ENCODE measurements around the gene NOX5. TPM values are rescaled to one million over a fixed set of nuclear protein-coding genes. Genes with fewer than 3 reads are reported as not detected.

NOX5 gene
- total and polyA plus RNA-seq, 10 of the 15 experiments (the other 5 are each of a cell fraction or from before 2014, with no cell fraction given): not detected

DNA sequence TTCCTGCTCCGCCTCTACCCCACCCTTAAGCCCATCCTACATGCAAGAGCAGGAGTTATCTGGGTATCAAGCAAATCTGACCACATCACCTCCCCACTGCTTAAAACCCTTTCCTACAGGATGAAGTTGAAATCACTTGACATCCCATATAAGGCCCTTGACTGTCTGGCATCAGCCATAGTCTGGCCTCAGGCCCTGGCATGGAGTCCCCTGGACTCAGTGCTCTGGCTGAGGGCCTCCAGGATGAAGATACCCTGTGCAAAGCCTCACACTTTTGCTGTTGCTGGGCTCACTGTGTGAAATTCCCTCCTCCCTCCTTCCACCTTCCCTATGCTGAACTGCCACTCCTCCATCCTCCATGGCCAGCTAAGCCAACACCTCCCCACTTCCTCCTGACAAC lies 80.8 kb downstream of the NOX5 start:
- H3K4me3 ChIP-seq: no peak overlapping the region
- SMC1A ChIA-PET (ENCODE audit: uncharacterized antibody, unreplicated experiment): no interaction called here
- H3K9me3 ChIP-seq (replicated peaks; ENCODE audit: control insufficient read depth, insufficient read depth, low read length): no peaks in the 10 kb centered on the region
- no peak overlapping the region for H3K27ac ChIP-seq (ENCODE audit: control insufficient read depth, insufficient read depth)
- FAIRE-seq (no peak), DNase-seq (ENCODE audit: low read depth, low spot score) (no peak), ATAC-seq (no peak)
- RAD21 ChIA-PET (ENCODE audit: unreplicated experiment): no interaction called here
- H3K79me2 ChIP-seq (ENCODE audit: control insufficient read depth, insufficient read depth, low read length): no peaks in the 10 kb centered on the region
- POLR2A ChIA-PET: no interaction called here
- no peaks in the 10 kb centered on the region; a peak in 1 of 4 replicates for H3K27me3 ChIP-seq (replicated peaks in 1 of 2; ENCODE audit: control insufficient read depth in 2 of 2, insufficient read depth in 2 of 2, low read length in 1 of 2)
- no peaks in the 10 kb centered on the region for H3K36me3 ChIP-seq (ENCODE audit: control insufficient read depth in 2 of 2, insufficient read depth in 2 of 2, low read length in 1 of 2)
- no peaks in the 10 kb centered on the region for H3K4me1 ChIP-seq (ENCODE audit: control insufficient read depth, insufficient read depth, low read length)
- no peak overlapping the region for H3K4me2 ChIP-seq (ENCODE audit: control insufficient read depth, insufficient read depth)
- no peak overlapping the region for H3K9ac ChIP-seq (ENCODE audit: control insufficient read depth, insufficient read depth, low read length)
- in situ Hi-C loops (cut with MboI) (no loop called here), intact Hi-C loops (cut with micrococcal nuclease; ENCODE audit: unreplicated experiment) (no loop called here)
- CTCF ChIA-PET: no interaction called here
- no peaks in the 10 kb centered on the region for H4K20me1 ChIP-seq (ENCODE audit: control insufficient read depth, insufficient read depth)
- no TSS peak for BruUV-seq (replicated peaks)
- H2AFZ ChIP-seq (ENCODE audit: control insufficient read depth, low read depth, low read length): no peak overlapping the region
- 0% methylated on average over 1 of the region's 1 CpG for WGBS (ENCODE audit: insufficient coverage, insufficient replicate concordance, low lambda C conversion rate, missing lambda C conversion rate)
- TF ChIP-seq, protein P1, sequence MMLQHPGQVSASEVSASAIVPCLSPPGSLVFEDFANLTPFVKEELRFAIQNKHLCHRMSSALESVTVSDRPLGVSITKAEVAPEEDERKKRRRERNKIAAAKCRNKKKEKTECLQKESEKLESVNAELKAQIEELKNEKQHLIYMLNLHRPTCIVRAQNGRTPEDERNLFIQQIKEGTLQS (IDR thresholded peaks at IDR 0.05; ENCODE audit: borderline replicate concordance, extremely low read depth, low read depth, low read length): no peak
- TF ChIP-seq SMC3 (IDR thresholded peaks at IDR 0.05; ENCODE audit: borderline replicate concordance, low read length): no peak
- TF ChIP-seq, protein P2, sequence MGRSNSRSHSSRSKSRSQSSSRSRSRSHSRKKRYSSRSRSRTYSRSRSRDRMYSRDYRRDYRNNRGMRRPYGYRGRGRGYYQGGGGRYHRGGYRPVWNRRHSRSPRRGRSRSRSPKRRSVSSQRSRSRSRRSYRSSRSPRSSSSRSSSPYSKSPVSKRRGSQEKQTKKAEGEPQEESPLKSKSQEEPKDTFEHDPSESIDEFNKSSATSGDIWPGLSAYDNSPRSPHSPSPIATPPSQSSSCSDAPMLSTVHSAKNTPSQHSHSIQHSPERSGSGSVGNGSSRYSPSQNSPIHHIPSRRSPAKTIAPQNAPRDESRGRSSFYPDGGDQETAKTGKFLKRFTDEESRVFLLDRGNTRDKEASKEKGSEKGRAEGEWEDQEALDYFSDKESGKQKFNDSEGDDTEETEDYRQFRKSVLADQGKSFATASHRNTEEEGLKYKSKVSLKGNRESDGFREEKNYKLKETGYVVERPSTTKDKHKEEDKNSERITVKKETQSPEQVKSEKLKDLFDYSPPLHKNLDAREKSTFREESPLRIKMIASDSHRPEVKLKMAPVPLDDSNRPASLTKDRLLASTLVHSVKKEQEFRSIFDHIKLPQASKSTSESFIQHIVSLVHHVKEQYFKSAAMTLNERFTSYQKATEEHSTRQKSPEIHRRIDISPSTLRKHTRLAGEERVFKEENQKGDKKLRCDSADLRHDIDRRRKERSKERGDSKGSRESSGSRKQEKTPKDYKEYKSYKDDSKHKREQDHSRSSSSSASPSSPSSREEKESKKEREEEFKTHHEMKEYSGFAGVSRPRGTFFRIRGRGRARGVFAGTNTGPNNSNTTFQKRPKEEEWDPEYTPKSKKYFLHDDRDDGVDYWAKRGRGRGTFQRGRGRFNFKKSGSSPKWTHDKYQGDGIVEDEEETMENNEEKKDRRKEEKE (IDR thresholded peaks at IDR 0.05): no peak
- TF ChIP-seq CREM (IDR thresholded peaks at IDR 0.05; ENCODE audit: low read depth): no peak
- TF ChIP-seq, protein P3, sequence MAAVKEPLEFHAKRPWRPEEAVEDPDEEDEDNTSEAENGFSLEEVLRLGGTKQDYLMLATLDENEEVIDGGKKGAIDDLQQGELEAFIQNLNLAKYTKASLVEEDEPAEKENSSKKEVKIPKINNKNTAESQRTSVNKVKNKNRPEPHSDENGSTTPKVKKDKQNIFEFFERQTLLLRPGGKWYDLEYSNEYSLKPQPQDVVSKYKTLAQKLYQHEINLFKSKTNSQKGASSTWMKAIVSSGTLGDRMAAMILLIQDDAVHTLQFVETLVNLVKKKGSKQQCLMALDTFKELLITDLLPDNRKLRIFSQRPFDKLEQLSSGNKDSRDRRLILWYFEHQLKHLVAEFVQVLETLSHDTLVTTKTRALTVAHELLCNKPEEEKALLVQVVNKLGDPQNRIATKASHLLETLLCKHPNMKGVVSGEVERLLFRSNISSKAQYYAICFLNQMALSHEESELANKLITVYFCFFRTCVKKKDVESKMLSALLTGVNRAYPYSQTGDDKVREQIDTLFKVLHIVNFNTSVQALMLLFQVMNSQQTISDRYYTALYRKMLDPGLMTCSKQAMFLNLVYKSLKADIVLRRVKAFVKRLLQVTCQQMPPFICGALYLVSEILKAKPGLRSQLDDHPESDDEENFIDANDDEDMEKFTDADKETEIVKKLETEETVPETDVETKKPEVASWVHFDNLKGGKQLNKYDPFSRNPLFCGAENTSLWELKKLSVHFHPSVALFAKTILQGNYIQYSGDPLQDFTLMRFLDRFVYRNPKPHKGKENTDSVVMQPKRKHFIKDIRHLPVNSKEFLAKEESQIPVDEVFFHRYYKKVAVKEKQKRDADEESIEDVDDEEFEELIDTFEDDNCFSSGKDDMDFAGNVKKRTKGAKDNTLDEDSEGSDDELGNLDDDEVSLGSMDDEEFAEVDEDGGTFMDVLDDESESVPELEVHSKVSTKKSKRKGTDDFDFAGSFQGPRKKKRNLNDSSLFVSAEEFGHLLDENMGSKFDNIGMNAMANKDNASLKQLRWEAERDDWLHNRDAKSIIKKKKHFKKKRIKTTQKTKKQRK (IDR thresholded peaks at IDR 0.05; ENCODE audit: low read depth, low read length): no peak
- no peak for TF ChIP-seq PML (IDR thresholded peaks at IDR 0.05; ENCODE audit: low read length)
- TF ChIP-seq CHD4 (IDR thresholded peaks at IDR 0.05): no peak
- TF ChIP-seq, protein P4, sequence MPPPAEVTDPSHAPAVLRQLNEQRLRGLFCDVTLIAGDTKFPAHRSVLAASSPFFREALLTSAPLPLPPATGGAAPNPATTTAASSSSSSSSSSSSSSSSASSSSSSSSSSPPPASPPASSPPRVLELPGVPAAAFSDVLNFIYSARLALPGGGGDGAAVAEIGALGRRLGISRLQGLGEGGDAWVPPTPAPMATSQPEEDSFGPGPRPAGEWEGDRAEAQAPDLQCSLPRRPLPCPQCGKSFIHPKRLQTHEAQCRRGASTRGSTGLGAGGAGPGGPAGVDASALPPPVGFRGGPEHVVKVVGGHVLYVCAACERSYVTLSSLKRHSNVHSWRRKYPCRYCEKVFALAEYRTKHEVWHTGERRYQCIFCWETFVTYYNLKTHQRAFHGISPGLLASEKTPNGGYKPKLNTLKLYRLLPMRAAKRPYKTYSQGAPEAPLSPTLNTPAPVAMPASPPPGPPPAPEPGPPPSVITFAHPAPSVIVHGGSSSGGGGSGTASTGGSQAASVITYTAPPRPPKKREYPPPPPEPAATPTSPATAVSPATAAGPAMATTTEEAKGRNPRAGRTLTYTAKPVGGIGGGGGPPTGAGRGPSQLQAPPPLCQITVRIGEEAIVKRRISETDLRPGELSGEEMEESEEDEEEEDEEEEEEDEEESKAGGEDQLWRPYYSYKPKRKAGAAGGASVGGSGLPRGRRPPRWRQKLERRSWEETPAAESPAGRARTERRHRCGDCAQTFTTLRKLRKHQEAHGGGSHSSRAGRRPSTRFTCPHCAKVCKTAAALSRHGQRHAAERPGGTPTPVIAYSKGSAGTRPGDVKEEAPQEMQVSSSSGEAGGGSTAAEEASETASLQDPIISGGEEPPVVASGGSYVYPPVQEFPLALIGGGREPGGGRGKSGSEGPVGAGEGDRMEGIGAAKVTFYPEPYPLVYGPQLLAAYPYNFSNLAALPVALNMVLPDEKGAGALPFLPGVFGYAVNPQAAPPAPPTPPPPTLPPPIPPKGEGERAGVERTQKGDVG (CRISPR knock-in tag; IDR thresholded peaks at IDR 0.05): no peak
- TF ChIP-seq, protein P5, sequence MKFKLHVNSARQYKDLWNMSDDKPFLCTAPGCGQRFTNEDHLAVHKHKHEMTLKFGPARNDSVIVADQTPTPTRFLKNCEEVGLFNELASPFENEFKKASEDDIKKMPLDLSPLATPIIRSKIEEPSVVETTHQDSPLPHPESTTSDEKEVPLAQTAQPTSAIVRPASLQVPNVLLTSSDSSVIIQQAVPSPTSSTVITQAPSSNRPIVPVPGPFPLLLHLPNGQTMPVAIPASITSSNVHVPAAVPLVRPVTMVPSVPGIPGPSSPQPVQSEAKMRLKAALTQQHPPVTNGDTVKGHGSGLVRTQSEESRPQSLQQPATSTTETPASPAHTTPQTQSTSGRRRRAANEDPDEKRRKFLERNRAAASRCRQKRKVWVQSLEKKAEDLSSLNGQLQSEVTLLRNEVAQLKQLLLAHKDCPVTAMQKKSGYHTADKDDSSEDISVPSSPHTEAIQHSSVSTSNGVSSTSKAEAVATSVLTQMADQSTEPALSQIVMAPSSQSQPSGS (IDR thresholded peaks at IDR 0.05; ENCODE audit: low read length): no peak
